Left kidney (tissue), 2 donors: Measurements from ENCODE around the gene LRRC3B. TPM values are rescaled to one million over a fixed set of nuclear protein-coding genes. Genes with fewer than 3 reads are reported as not detected.

Experiments
- DNase-seq: peaks from one replicate; pipeline ENCODE4 v3.0.0-alpha.2; 2013
- polyA plus RNA-seq: library from polyadenylated mRNA; unstranded; fragments of 120-200 nt; gene quantifications from one replicate; pipeline ENCODE4 v1.2.1, GENCODE V29; 2013; ENCODE audit not compliant: insufficient read length

LRRC3B gene
- polyA plus RNA-seq, 1 donor: 1.8 TPM

- DNase-seq: no peak
Measured at GRCh38 chr3:26708501-26708900, 85.9 kb downstream of the LRRC3B start.

GRCh38 chr3:26712211-26713026, 89.8 kb downstream of the LRRC3B start:
- peak; percentile 71 for DNase-seq

GRCh38 chr3:26713091-26713490, 90.5 kb downstream of the LRRC3B start:
- no peak for DNase-seq

GRCh38 chr3:26714485-26714884, 91.9 kb downstream of the LRRC3B start:
- DNase-seq: no peak

- no peak for DNase-seq
Measured at GRCh38 chr3:26715431-26715830, 92.9 kb downstream of the LRRC3B start.

GRCh38 chr3:26718315-26718714, 95.7 kb downstream of the LRRC3B start:
- no peak for DNase-seq

- DNase-seq: peak; percentile 13
Measured at GRCh38 chr3:26719134-26719533, 96.6 kb downstream of the LRRC3B start.

- no peak for DNase-seq
Measured at GRCh38 chr3:26721047-26721446, 98.5 kb downstream of the LRRC3B start.

- no peak for DNase-seq
Measured at GRCh38 chr3:26731843-26732242, 109.3 kb downstream of the LRRC3B start.

- no peak for DNase-seq
Measured at GRCh38 chr3:26750263-26750662, 127.7 kb downstream of the LRRC3B start.

GRCh38 chr3:26752466-26752865, 129.9 kb downstream of the LRRC3B start:
- DNase-seq: no peak

- no peak for DNase-seq
Measured at GRCh38 chr3:26753095-26753494, 130.5 kb downstream of the LRRC3B start.

- no peak for DNase-seq
Measured at GRCh38 chr3:26757978-26758377, 135.4 kb downstream of the LRRC3B start.
